GM19240 (cell line): ENCODE measurements around the gene MFN1.

Experiments
- DNase-seq: peaks from one replicate; pipeline ENCODE4 v3.0.0; 2011; ENCODE audit warnings: low spot score; ENCODE audit not compliant: insufficient read length

Gene MFN1

GRCh38 chr3:179336345-179336929 is 11.1 kb upstream of the MFN1 start:
- DNase-seq = no peak

- DNase-seq = peak; percentile 6
Measured at GRCh38 chr3:179348325-179349013, 960 bp downstream of the MFN1 start.

- no peak for DNase-seq
Measured at GRCh38 chr3:179355996-179356395, 8.5 kb downstream of the MFN1 start.

- DNase-seq = no peak
Measured at GRCh38 chr3:179363332-179363731, 15.8 kb downstream of the MFN1 start.

- DNase-seq = no peak
Measured at GRCh38 chr3:179369621-179370020, 22.1 kb downstream of the MFN1 start.

GRCh38 chr3:179373938-179374337 is 26.4 kb downstream of the MFN1 start:
- no peak for DNase-seq

- DNase-seq = no peak
Measured at GRCh38 chr3:179375091-179375999, 27.8 kb downstream of the MFN1 start.

- DNase-seq = no peak
Measured at GRCh38 chr3:179376474-179376873, 29.0 kb downstream of the MFN1 start.

- DNase-seq = no peak
Measured at GRCh38 chr3:179391906-179392305, 44.4 kb downstream of the MFN1 start.

GRCh38 chr3:179398574-179399231 is 51.2 kb downstream of the MFN1 start:
- no peak for DNase-seq

- no peak for DNase-seq
Measured at GRCh38 chr3:179401561-179401960, 54.1 kb downstream of the MFN1 start.

- DNase-seq = no peak
Measured at GRCh38 chr3:179402963-179403362, 55.5 kb downstream of the MFN1 start.

- no peak for DNase-seq
Measured at GRCh38 chr3:179404307-179404706, 56.8 kb downstream of the MFN1 start.

- no peak for DNase-seq
Measured at GRCh38 chr3:179410331-179410730, 62.8 kb downstream of the MFN1 start.

GRCh38 chr3:179410999-179411398 is 63.5 kb downstream of the MFN1 start:
- no peak for DNase-seq

- no peak for DNase-seq
Measured at GRCh38 chr3:179414804-179415203, 67.3 kb downstream of the MFN1 start.

- no peak for DNase-seq
Measured at GRCh38 chr3:179415377-179415776, 67.9 kb downstream of the MFN1 start.

- DNase-seq = no peak
Measured at GRCh38 chr3:179416681-179417080, 69.2 kb downstream of the MFN1 start.

- no peak for DNase-seq
Measured at GRCh38 chr3:179418610-179419009, 71.1 kb downstream of the MFN1 start.

GRCh38 chr3:179421500-179421899 is 74.0 kb downstream of the MFN1 start:
- DNase-seq = no peak

GRCh38 chr3:179425075-179425474 is 77.6 kb downstream of the MFN1 start:
- DNase-seq = no peak
